H1 (cell line): ENCODE measurements around the gene PKMYT1. TPM values are rescaled to one million over a fixed set of nuclear protein-coding genes. Genes with fewer than 3 reads are reported as not detected.

Source experiments
- CTCF ChIA-PET: fragments of 300-600 bp; sonication (Branson Sonifier 250); formaldehyde crosslinking; loops from one replicate; lab custom pipeline; 2021; ENCODE audit not compliant: partially characterized antibody; lab: Charles Lee
- POLR2A ChIA-PET: fragments of 300-600 bp; sonication (Branson Sonifier 250); formaldehyde crosslinking; loops from one replicate; lab custom pipeline; 2021; ENCODE audit warnings: inconsistent platforms; ENCODE audit not compliant: partially characterized antibody; lab: Charles Lee
- DNase-seq, 2 experiments: peaks; one replicate each; pipeline versions ENCODE4 v3.0.0 to v3.0.0-alpha.2; 2010 to 2022; ENCODE audit warnings: low spot score in 2 of 2, low read depth in 1 of 2, mixed read lengths in 1 of 2
- FAIRE-seq: peaks from 2 replicates; lab custom pipeline; 2011; peaks lifted over from hg19 to GRCh38; lab: Jason Lieb, UNC
- H2AFZ ChIP-seq: 2 replicates; pipeline ENCODE4 v1.8.1; 2012; ENCODE audit warnings: low read length, inconsistent platforms
- H2AK5ac ChIP-seq: 2 replicates; pipeline ENCODE4 v1.6.1; 2013; ENCODE audit warnings: low read depth, low read length
- H2BK120ac ChIP-seq: replicated peaks from 2 replicates; pipeline ENCODE3; 2013; ENCODE audit warnings: low read depth, low read length, inconsistent platforms
- H2BK12ac ChIP-seq: 2 replicates; pipeline ENCODE4 v1.6.1; 2013; ENCODE audit warnings: low read depth, low read length
- H2BK15ac ChIP-seq: 2 replicates; pipeline ENCODE4 v1.6.1; 2013; ENCODE audit warnings: low read length
- H2BK20ac ChIP-seq: 2 replicates; pipeline ENCODE4 v1.6.1; 2013; ENCODE audit warnings: low read length
- H2BK5ac ChIP-seq: 2 replicates; pipeline ENCODE4 v1.6.1; 2013; ENCODE audit warnings: low read depth, low read length
- H3K14ac ChIP-seq: 2 replicates; pipeline ENCODE4 v1.6.1; 2013; ENCODE audit warnings: inconsistent platforms; ENCODE audit not compliant: insufficient read length
- H3K18ac ChIP-seq: 2 replicates; pipeline ENCODE4 v1.6.1; 2013; ENCODE audit warnings: low read length; ENCODE audit errors: extremely low read depth
- H3K23ac ChIP-seq: 2 replicates; pipeline ENCODE4 v1.6.1; 2013; ENCODE audit warnings: inconsistent platforms; ENCODE audit not compliant: insufficient read length
- H3K23me2 ChIP-seq: 2 replicates; pipeline ENCODE4 v1.6.1; 2013; ENCODE audit warnings: low read depth, low read length
- H3K27ac ChIP-seq: 2 replicates; pipeline ENCODE4 v1.6.1; 2011; ENCODE audit warnings: low read depth, low read length, inconsistent platforms
- H3K27me3 ChIP-seq, 4 experiments: replicated peaks in 1 of 4; 1 replicate in 1 of 4; 2 replicates in 3 of 4; pipeline versions ENCODE4 v1.6.1 to v1.8.1; 2011 to 2013; ENCODE audit warnings: low read length in 3 of 4, mild to moderate bottlenecking in 3 of 4, inconsistent platforms in 2 of 4, mixed read lengths in 2 of 4, moderate library complexity in 1 of 4; ENCODE audit not compliant: control insufficient read depth in 3 of 4, insufficient read depth in 3 of 4; ENCODE audit errors: extremely low read depth in 1 of 4
- H3K36me3 ChIP-seq, 4 experiments: 2 replicates each; pipeline versions ENCODE4 v1.6.1 to v1.8.1; 2011 to 2013; ENCODE audit warnings: mild to moderate bottlenecking in 4 of 4, low read length in 3 of 4, moderate library complexity in 2 of 4, control low read depth in 1 of 4, inconsistent platforms in 1 of 4; ENCODE audit not compliant: insufficient read depth in 4 of 4, control insufficient read depth in 2 of 4
- H3K4ac ChIP-seq: replicated peaks from 2 replicates; pipeline ENCODE3; 2013; ENCODE audit warnings: low read length, low read depth, mixed read lengths, inconsistent platforms; ENCODE audit not compliant: insufficient read length
- H3K4me1 ChIP-seq, 4 experiments: replicated peaks in 1 of 4; 1 replicate in 1 of 4; 2 replicates in 3 of 4; pipeline versions ENCODE4 v1.6.1 to v1.8.1; 2011 to 2013; ENCODE audit warnings: low read length in 3 of 4, inconsistent platforms in 2 of 4, mixed read lengths in 1 of 4; ENCODE audit not compliant: insufficient read depth in 4 of 4, control insufficient read depth in 3 of 4
- H3K4me2 ChIP-seq, 2 experiments: 2 replicates each; pipeline versions ENCODE4 v1.6.1 to v1.8.1; 2011 to 2013; ENCODE audit warnings: low read depth in 2 of 2, low read length in 2 of 2, control low read depth in 1 of 2, inconsistent platforms in 1 of 2, mild to moderate bottlenecking in 1 of 2; ENCODE audit not compliant: insufficient read depth in 1 of 2
- H3K4me3 ChIP-seq, 4 experiments: fragments of 200-600, 300-600 bp in 1 of 4; sonication (generic), shearing (Covaris generic), sonication (Bioruptor Twin) in 1 of 4; 2 replicates each; pipeline versions ENCODE4 v1.5.1 to v1.8.1; 2011 to 2016; ENCODE audit warnings: low read length in 4 of 4, low read depth in 3 of 4, control low read depth in 2 of 4, inconsistent platforms in 2 of 4, mild to moderate bottlenecking in 2 of 4, mixed read lengths in 1 of 4, moderate library complexity in 1 of 4; ENCODE audit not compliant: insufficient read depth in 2 of 4; ENCODE audit errors: extremely low read depth in 1 of 4
- H3K56ac ChIP-seq: replicated peaks from 2 replicates; pipeline ENCODE3; 2013; ENCODE audit warnings: low read depth, mild to moderate bottlenecking, mixed read lengths, low read length, inconsistent platforms; ENCODE audit not compliant: insufficient read length
- H3K79me1 ChIP-seq: 2 replicates; pipeline ENCODE4 v1.6.1; 2013; ENCODE audit warnings: low read depth, low read length, control low read depth
- H3K79me2 ChIP-seq, 2 experiments: 2 replicates each; pipeline versions ENCODE4 v1.6.1 to v1.8.1; 2012 to 2013; ENCODE audit warnings: low read length in 2 of 2, mild to moderate bottlenecking in 2 of 2, inconsistent platforms in 1 of 2; ENCODE audit not compliant: insufficient read depth in 2 of 2, control insufficient read depth in 1 of 2
- H3K9ac ChIP-seq, 4 experiments: replicated peaks in 1 of 4; 1 replicate in 1 of 4; 2 replicates in 3 of 4; pipeline versions ENCODE4 v1.6.1 to v1.8.1; 2011 to 2013; ENCODE audit warnings: low read depth in 3 of 4, low read length in 3 of 4, control low read depth in 2 of 4, mild to moderate bottlenecking in 2 of 4, moderate library complexity in 2 of 4, inconsistent platforms in 1 of 4; ENCODE audit errors: extremely low read depth in 1 of 4
- H3K9me3 ChIP-seq, 2 experiments: 2 replicates each; pipeline versions ENCODE4 v1.6.1 to v1.8.1; 2012 to 2013; ENCODE audit warnings: mild to moderate bottlenecking in 2 of 2, moderate library complexity in 2 of 2, control low read depth in 1 of 2, inconsistent platforms in 1 of 2, low read depth in 1 of 2, low read length in 1 of 2, mixed read lengths in 1 of 2; ENCODE audit not compliant: insufficient read depth in 2 of 2
- H4K20me1 ChIP-seq, 2 experiments: replicated peaks in 1 of 2; 2 replicates each; pipeline versions ENCODE3 to v1.8.1; 2011 to 2013; ENCODE audit warnings: inconsistent platforms in 2 of 2, low read length in 2 of 2, mild to moderate bottlenecking in 1 of 2; ENCODE audit not compliant: insufficient read depth in 2 of 2, control insufficient read depth in 1 of 2
- H4K5ac ChIP-seq: 2 replicates; pipeline ENCODE4 v1.6.1; 2013; ENCODE audit warnings: low read length, low read depth, mixed read lengths, inconsistent platforms; ENCODE audit not compliant: insufficient read length
- H4K8ac ChIP-seq: 2 replicates; pipeline ENCODE4 v1.8.0; 2013; ENCODE audit warnings: mild to moderate bottlenecking, moderate library complexity, low read length, inconsistent platforms; ENCODE audit not compliant: insufficient read depth; ENCODE audit errors: extremely low read depth
- H4K91ac ChIP-seq: replicated peaks from 2 replicates; pipeline ENCODE3; 2013; ENCODE audit warnings: low read length, mixed read lengths, inconsistent platforms; ENCODE audit not compliant: insufficient read length
- PHF8 ChIP-seq: fragments of 200-600 bp; sonication (generic); conservative IDR thresholded peaks from 2 replicates; pipeline ENCODE4 v1.7.1; 2012; ENCODE audit warnings: low read depth, mild to moderate bottlenecking, inconsistent platforms, low read length, moderate library complexity
- SP1 ChIP-seq: IDR thresholded peaks from 2 replicates; pipeline ENCODE4 v1.6.1; 2011; ENCODE audit warnings: low read depth, low read length
- YY1 ChIP-seq: IDR thresholded peaks from 2 replicates; pipeline ENCODE4 v1.6.1; 2011; ENCODE audit warnings: low read depth, mild to moderate bottlenecking, low read length
- WGBS, 2 experiments: shearing (Covaris generic) in 1 of 2; methylation state at CpG; one replicate each; pipeline versions ENCODE4 v1.1.6 to v1.1.7; 2013 to 2015; ENCODE audit warnings: low lambda C conversion rate in 2 of 2, mixed read lengths in 2 of 2, inconsistent platforms in 1 of 2, low coverage in 1 of 2, missing lambda C conversion rate in 1 of 2; ENCODE audit not compliant: insufficient replicate concordance in 2 of 2, insufficient coverage in 1 of 2, insufficient read length in 1 of 2; ENCODE audit errors: extremely low coverage in 1 of 2, missing lambda C conversion rate in 1 of 2; 5-methylcytosine and 5-hydroxymethylcytosine counted together
- polyA plus RNA-seq, 7 experiments: library from polyadenylated mRNA; depleted of rRNA in 3 of 7; stranded (reverse) in 5 of 7; unstranded in 2 of 7; fragments of >200 nt in 5 of 7; fragments of 200-250 nt in 2 of 7; gene quantifications; 1 replicate in 5 of 7; 2 replicates in 1 of 7; 4 replicates in 1 of 7; pipeline versions ENCODE4 v1.2.1 to v1.2.3, GENCODE V29; 2011 to 2013; ENCODE audit warnings: missing spikeins in 2 of 7, mixed read lengths in 2 of 7
- total RNA-seq: library from RNA; stranded (reverse); fragmentation: NEBNext Ultra II Directional; extraction: Animal tissue kit (Norgen Biotek cat#: 25700); gene quantifications from 2 replicates; pipeline ENCODE4 v1.2.1, GENCODE V29; 2021

The PKMYT1 gene
- total and polyA plus RNA-seq, 2 of the 8 experiments (the other 6 are each of a cell fraction or from before 2014, with no cell fraction given) = 74.7 to 85.2 TPM

DNA sequence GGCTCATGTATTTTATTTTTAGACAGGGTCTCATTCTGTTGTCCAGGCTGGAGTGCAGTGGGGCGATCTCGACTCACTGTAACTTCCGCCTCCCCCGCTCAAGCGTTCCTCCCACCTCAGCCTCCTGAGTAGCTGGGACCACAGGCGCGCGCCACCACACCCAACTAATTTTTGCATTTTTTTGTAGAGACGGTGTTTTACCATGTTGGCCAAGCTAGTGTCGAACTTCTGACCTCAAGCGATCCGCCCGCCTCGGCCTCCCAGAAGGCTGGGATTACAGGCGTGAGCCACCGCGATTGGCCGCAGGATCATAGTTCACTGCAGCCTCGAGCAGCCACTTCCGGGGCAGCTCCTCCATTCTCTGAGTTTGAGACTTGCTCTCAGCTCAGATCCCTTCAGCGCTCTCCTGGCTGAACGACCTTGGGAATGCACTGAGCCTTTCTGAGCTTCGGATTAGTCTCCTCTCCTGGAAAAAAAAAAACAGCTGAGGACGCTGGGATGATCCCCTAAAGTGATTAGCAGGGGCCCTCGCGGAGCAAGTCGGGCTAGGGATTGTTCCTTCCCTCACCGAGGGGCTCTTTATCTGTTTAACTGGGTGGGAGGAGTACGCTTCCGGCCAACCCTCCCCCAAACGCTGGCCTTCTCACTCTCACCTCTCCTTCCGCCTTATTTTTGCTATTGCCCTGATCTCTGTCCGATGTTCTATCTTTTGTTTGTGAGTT is 1.1 kb upstream of the PKMYT1 start:
- Histone ChIP-seq H3K23me2 (peaks cover 12% of the 10 kb centered on the region; the same call in 1 of the 2 replicates), H4K5ac (peak overlapping the region; percentile 78), H3K9ac (no peak overlapping the region; a peak in 2 of 7 replicates), H2BK15ac (peak overlapping the region; percentile 92; the same call in 1 of the 2 replicates), H2AFZ (no peak overlapping the region), H3K79me2 (peaks cover 0 to 8% of the 10 kb centered on the region in 2 experiments; a peak in 2 of 4 replicates), H3K14ac (no peak overlapping the region), H3K27me3 (no peaks in the 10 kb centered on the region; a peak in 1 of 7 replicates), H3K4ac (peak overlapping the region; percentile 83), H4K91ac (peak overlapping the region; percentile 95), H2BK5ac (peak overlapping the region; percentile 97), H3K27ac (0 out of 2 replicates have a peak overlapping the region, but pooled peaks have one; percentile 28), H2BK12ac (peak overlapping the region; percentile 86), H3K4me2 (peak overlapping the region; percentile 38 to 93), H2BK20ac (peak overlapping the region; percentile 17; the same call in 1 of the 2 replicates), H2BK120ac (peak overlapping the region; percentile 68), H3K4me3 (peak overlapping the region; percentile 7 to 78 (median 38); a peak in 5 of 8 replicates), H3K18ac (peak overlapping the region; percentile 66), H4K20me1 (peaks cover 10 to 16% of the 10 kb centered on the region in 2 experiments), H2AK5ac (peak overlapping the region; percentile 68; the same call in 1 of the 2 replicates), H3K4me1 (peaks cover 3 to 23% (median 14%) of the 10 kb centered on the region in 4 experiments), H3K9me3 (no peaks in the 10 kb centered on the region), H3K36me3 (peaks cover 0 to 11% (median 4%) of the 10 kb centered on the region in 4 experiments; a peak in 5 of 8 replicates), H3K56ac (peak overlapping the region; percentile 54), H4K8ac (peak overlapping the region; percentile 98), H3K23ac (no peak overlapping the region), H3K79me1 (peaks cover 6% of the 10 kb centered on the region)
- FAIRE-seq = no peak
- ChIA-PET POLR2A (interaction anchor here (0.6 to 25.4 kb wide), 13 partner anchors 9 to 118 kb away, joined by 3 to 455 read pairs (median 11); partner anchors contain the start of genes CLDN6, HCFC1R1, KREMEN2 and PAQR4), CTCF (interaction anchor here (0.7 to 3.7 kb wide), 12 partner anchors 10 to 214 kb away, joined by 3 to 27 read pairs (median 6); partner anchors contain the start of genes CLDN6 and PAQR4)
- 47% methylated on average over 33 of the region's 33 CpGs; no CpG with 5 or more reads in 1 of the 2 experiments for WGBS, 2 experiments
- no peak for TF ChIP-seq YY1
- peak; percentile 31; the same call in 1 of the 2 replicates for TF ChIP-seq SP1
- 0 out of 2 replicates have a peak, but pooled peaks have one; percentile 25 for TF ChIP-seq PHF8
- no peak for DNase-seq
